T-helper 9 cell (primary cell): Measurements from ENCODE around the gene SDR42E1.
"Not testable (repeated sequence)": the region's sequence is repeated elsewhere in the genome, so short reads cannot be mapped to it uniquely, and the experiment has no call there.

Experiments
- DNase-seq: peaks from one replicate; pipeline ENCODE4 v3.0.0-alpha.2; 2020

The SDR42E1 gene

GRCh38 chr16:82037251-82037650 is 26.0 kb upstream of the SDR42E1 start:
- DNase-seq, result no peak

GRCh38 chr16:82034981-82035612 is 23.8 kb upstream of the SDR42E1 start, which contains the start of gene HSD17B2:
TSS of gene HSD17B2 (plus strand) at chr16:82035253. CDS start at chr16:82035425, 172 bp downstream.
- DNase-seq, result no peak

- DNase-seq, result no peak
These were observed 22.5 kb upstream of the SDR42E1 start for GRCh38 chr16:82033683-82034300.

- no peak for DNase-seq
These were observed 21.7 kb upstream of the SDR42E1 start for GRCh38 chr16:82033006-82033405.

- no peak for DNase-seq
These were observed 20.1 kb upstream of the SDR42E1 start for GRCh38 chr16:82031116-82032084.

- no peak for DNase-seq
These were observed 16.4 kb upstream of the SDR42E1 start for GRCh38 chr16:82027629-82028064.

- DNase-seq, result no peak
These were observed 13.6 kb upstream of the SDR42E1 start for GRCh38 chr16:82024883-82025282.

- no peak for DNase-seq
These were observed 13.0 kb upstream of the SDR42E1 start for GRCh38 chr16:82024316-82024715.

- DNase-seq, result no peak
These were observed 11.9 kb upstream of the SDR42E1 start for GRCh38 chr16:82023206-82023605.

GRCh38 chr16:82020051-82020450 is 8.8 kb upstream of the SDR42E1 start:
- no peak for DNase-seq

GRCh38 chr16:82019535-82019934 is 8.3 kb upstream of the SDR42E1 start:
- DNase-seq, result no peak

GRCh38 chr16:82017911-82018568 is 6.8 kb upstream of the SDR42E1 start:
- DNase-seq, result no peak

GRCh38 chr16:82016964-82017363 is 5.7 kb upstream of the SDR42E1 start:
- DNase-seq, result no peak

- DNase-seq, result no peak
These were observed 5.0 kb upstream of the SDR42E1 start for GRCh38 chr16:82016263-82016662.

GRCh38 chr16:82013139-82013538 is 1.9 kb upstream of the SDR42E1 start:
- no peak for DNase-seq

GRCh38 chr16:82010649-82011048 is 621 bp downstream of the SDR42E1 start:
- no peak for DNase-seq

- DNase-seq, result not testable (repeated sequence)
These were observed 1.5 kb downstream of the SDR42E1 start for GRCh38 chr16:82009789-82010188.

- no peak for DNase-seq
These were observed 2.2 kb downstream of the SDR42E1 start for GRCh38 chr16:82008957-82009592.

GRCh38 chr16:82007189-82007588 is 4.1 kb downstream of the SDR42E1 start:
- no peak for DNase-seq

- DNase-seq, result no peak
These were observed 5.2 kb downstream of the SDR42E1 start for GRCh38 chr16:82006036-82006435.

- no peak for DNase-seq
These were observed 6.0 kb downstream of the SDR42E1 start for GRCh38 chr16:82005027-82005830.
